GM19452 (cell line): ENCODE data around the gene ATP2C1.
"Not testable (repeated sequence)": the region's sequence is repeated elsewhere in the genome, so short reads cannot be mapped to it uniquely, and the experiment has no call there.

Experiments used
- ATAC-seq: cut with Tn5 transposase; IDR thresholded peaks from one replicate; pipeline ENCODE4 v1.9.1; 2021; ENCODE audit not compliant: unreplicated experiment

Gene ATP2C1, protein sequence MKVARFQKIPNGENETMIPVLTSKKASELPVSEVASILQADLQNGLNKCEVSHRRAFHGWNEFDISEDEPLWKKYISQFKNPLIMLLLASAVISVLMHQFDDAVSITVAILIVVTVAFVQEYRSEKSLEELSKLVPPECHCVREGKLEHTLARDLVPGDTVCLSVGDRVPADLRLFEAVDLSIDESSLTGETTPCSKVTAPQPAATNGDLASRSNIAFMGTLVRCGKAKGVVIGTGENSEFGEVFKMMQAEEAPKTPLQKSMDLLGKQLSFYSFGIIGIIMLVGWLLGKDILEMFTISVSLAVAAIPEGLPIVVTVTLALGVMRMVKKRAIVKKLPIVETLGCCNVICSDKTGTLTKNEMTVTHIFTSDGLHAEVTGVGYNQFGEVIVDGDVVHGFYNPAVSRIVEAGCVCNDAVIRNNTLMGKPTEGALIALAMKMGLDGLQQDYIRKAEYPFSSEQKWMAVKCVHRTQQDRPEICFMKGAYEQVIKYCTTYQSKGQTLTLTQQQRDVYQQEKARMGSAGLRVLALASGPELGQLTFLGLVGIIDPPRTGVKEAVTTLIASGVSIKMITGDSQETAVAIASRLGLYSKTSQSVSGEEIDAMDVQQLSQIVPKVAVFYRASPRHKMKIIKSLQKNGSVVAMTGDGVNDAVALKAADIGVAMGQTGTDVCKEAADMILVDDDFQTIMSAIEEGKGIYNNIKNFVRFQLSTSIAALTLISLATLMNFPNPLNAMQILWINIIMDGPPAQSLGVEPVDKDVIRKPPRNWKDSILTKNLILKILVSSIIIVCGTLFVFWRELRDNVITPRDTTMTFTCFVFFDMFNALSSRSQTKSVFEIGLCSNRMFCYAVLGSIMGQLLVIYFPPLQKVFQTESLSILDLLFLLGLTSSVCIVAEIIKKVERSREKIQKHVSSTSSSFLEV

DNA sequence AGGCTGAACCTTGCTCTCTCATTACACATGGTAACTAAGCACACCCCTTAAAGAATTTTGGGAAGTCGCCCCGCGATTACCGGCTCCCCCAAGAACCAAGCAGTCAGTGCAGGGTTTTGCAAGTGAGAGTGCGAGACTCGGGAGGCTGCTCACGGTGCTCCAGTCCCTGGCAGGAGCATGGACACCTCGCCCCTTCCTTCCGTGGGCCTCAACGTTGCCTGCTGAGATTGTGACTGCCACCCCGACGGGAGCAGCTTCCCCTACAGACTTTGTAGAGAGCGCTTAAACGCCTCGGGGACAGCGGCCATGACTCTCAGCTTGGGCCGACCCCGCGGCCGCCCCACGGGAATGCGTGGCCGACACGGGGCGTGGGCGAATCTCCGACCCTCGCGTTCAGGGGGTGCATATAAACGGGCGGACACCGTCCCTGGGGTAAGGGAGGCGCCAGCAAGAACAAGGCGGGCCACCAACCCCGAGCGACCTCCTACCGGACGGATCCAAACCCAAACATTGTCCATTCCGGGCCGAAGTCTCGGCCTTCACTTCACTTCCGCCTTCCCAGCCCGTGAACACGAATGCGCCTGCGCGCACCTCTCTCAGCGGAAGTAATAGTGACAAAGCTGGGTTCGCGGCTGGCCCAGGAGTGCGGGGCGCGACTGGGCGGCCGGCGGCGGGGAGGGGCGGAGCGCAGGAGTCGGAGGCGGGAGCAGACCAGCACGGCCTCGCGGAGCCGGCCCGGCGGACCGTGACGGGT is at the start of gene ATP2C1:
ATP2C1 (plus strand) TSS at position 709 of the 754 bp plus-strand sequence. CDS start 686 bp downstream, outside the sequence.
- ATAC-seq: peak; percentile 86

DNA sequence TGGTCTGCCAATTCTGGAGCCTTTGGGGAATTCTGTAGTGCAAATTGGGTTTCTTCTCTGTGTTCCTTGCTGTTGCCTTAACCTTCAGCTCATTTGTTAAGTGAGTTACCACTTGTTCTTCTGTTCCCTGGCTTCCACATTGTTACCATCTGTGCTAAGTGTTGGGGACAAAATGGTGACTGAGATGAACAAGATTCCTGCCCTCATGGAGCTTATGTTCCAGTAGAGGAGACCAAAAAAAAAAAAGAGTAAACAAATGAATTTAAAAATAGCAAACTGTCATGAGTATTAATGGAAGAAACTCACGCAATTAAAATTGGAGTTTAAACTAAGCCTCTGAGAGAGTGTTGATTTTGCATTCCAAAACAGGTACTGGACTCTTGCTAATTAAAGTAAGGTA is 49.4 kb upstream of the ATP2C1 start:
- no peak for ATAC-seq

DNA sequence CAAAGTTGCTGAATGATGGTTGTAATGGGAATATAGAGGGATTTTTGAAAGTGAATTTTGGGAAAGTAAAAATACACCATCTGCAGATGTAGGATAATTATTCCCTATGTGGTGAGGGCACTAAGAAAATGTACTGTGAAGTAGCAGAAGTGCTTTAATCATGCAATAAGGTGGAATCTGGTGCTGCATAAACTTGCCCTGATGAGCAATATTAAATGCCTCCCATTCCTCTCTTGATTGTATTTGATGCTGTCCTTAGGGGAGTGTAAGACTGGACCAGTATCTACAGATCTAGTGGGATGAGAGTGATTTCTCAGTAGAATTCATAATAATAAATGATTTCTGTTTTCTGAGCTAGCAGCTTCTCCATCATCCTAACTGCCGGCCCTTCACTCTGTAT is 47.7 kb upstream of the ATP2C1 start:
- ATAC-seq: no peak

DNA sequence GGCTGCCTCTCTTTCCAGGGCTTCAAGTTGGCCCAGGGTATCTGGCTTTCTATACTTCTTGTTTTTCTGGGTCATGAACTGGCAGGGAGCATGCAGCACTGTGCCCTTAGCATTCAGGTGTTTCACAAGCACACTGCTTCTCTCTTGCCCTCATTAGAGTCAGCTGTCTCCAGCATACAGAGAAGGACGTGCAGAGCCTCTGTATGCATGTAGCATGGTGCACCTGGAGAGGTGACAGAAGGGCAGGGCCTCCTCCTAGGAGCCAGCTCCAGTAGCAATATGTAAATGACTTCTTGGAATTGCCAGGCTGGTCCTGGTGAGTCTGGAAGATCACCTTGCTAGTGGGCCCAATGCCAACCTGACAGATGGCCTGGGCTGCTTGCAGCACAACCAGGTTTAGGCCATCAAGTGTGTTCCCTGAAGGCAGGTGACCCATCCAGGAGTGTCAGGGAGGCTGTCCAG is 44.8 kb upstream of the ATP2C1 start:
- no peak for ATAC-seq

DNA sequence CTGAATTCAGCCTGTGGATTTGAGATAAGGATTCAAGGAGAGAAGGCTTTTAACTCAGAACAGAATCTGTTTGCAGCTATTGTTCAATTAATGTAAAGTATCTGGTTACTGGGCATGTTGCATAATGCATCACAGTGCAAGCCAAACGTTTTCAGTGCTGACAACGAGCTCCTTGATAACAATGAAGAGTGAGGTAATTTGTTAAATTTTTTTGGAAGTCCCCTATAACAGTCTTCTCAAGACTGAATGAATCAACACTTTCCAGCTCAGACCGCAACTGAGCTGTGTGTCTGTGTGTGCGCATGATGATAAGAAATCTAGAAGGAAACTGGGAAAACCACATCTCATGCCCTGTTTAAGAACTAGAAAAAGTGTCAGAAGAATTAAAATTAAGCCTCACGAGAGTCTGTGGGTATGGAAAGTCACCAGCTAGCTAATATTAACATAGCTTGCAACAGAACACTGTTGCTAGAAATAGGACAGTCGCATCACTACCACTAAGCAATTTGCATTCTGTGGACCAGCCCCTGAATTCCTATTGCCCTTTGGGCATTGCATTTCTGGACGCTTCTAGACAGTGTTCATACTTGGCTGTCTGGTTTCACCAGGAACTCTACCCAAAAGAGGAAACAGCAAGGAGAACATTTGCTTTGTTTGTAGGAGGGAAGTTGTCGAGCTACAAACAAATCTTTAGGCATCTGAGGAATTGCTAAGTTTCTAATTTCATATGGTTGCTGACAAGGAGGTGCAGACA is 43.7 kb upstream of the ATP2C1 start:
- peak; percentile 66 for ATAC-seq

DNA sequence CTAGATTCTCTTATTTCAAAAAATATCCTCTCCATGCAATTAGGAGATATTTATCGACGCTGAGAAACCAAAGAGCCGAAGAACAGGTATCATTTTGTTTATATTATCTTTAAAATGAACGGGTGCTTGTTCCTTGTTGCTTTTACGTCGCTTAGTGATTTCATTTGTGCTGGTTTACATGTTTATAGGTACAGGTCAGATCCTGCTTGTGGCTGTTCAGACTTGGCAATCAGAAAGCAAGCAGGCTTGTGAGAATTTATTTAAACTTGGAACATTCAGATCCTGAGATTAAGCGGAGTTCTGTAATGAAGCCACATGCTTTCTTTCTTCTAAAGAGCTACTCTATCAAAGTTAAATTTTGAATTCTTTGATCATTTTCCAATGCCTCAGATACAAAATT is 43.0 kb upstream of the ATP2C1 start:
- no peak for ATAC-seq

DNA sequence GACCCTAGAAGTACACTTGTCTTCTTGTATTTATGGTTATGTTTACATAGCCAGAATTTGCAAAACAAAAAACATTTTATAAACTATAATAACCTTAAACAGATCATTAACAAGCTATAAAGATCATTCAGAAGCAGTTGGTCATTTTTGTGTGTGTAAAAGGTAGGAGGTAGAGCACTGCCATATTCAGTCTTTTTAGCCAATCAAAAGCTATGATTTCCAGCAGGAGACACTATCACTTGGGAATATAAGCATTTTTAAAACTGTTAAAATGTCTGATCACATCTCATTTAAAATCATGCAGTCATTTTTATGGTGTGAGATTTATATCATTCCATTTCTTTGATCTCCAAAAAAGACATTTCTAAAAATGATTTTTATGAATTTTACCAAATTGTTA is 42.6 kb upstream of the ATP2C1 start:
- no peak for ATAC-seq

DNA sequence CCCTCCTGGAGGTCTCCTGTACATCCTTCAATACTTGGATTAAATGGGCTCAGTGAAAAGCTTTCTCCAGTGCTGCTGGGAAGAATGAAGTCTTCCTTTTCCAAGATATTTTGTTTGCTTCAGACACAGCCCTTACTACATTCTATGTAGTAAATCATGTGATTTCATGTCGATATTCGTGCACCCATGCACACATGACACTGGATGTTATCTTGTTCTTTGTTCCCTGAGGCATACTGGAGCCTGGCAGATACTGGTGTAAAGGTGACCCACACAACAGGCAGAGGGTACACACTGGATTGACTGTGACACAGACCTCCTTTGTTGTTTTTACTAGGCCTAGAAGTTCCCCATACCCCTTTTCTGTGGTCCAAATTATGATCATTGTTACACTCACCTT is 40.3 kb upstream of the ATP2C1 start:
- no peak for ATAC-seq

DNA sequence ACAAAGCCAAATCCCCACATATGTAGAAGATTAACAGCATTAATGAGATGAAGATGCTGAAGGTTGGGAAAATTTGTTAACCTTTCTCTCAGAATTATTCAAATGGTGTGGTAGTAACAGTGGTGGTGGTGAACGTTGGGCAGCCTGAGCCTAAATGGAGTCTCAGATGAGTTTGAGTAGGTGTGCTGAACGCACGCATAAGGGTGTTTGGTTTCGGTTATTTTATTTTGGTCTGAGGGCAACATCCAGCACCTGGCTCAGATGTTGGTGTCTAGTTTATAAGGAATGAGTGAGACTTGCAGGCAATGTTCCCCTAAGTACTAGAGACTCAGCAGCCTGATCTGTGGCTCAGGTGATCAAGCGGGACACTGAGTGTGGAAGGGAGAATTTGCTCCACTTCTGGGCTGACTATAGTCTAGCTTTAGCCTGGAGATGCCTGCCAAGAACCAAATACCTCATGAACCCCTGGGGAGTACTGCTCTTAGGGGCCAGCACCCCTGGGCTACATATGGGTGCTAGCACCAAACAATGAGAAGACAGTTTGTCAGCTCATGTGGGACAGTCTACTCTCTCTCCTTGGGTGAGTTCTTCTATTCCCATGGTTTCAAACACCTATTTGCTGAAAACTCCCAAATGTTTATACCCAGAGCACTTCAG is 39.5 kb upstream of the ATP2C1 start:
- peak; percentile 44 for ATAC-seq

DNA sequence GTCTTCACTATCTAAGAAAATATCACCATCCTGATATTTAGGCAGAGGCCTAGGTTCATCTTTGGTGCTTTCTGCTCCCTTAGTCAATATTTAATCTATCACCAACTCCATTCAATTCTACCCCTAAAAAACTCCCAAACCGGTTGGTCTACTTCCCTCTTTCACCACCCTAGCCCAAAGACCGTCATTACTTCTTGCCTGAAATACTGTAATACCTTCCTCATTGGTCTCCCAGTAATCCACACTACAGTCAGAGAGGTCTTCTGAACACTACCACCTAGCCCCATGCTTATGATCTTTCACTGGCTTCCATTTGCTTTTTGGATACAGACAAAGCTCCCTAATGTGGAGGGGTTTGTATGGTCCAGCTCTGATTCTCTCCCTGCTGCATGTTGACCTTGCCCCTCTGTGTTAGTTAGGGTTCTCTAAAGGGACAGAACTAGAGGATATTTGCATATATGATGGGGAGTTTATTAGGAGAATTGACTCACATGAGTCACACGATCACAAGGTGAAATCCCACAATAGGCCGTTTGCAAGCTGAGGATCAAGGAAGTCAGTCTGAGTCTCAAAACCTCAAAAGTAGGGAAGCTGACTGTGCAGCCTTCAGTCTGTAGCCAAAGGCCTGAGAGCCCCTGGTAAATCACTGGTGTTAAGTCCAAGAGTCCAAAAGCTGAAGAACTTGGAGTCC is 36.4 kb upstream of the ATP2C1 start:
- no peak for ATAC-seq

DNA sequence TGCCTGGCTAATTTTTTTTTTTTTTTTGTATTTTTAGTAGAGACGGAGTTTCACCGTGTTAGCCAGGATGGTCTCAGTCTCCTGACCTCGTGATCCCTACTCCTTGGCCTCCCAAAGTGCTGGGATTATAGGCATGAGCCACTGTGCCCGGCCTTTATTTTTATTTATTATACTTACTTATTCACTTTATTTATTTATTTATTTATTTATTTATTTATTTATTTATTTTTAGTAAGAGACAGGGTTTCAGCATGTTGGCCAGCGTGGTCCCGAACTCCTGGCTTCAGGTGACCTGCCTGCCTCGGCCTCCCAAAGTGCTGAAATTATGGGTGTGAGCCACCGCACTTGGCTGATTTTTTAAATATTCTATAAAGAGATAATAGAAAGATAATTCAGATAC is 31.8 kb upstream of the ATP2C1 start:
- not testable (repeated sequence) for ATAC-seq

DNA sequence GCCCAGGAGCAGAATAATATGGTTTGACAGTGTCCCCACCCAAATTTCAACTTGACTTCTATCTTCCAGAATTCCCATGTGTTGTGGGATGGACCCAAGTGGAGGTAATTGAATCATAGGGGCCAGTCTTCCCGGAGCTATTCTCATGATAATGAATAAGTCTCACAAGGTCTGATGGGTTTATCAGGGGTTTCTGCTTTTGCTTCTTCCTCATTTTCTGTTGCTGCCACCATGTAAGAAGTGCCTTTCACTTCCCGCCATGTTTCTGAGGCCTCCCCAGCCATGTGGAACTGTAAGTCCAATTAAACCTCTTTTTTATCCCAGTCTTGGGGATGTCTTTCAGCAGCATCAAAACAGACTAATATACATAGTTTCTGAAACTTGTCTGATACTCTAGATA is 28.4 kb upstream of the ATP2C1 start:
- no peak for ATAC-seq

DNA sequence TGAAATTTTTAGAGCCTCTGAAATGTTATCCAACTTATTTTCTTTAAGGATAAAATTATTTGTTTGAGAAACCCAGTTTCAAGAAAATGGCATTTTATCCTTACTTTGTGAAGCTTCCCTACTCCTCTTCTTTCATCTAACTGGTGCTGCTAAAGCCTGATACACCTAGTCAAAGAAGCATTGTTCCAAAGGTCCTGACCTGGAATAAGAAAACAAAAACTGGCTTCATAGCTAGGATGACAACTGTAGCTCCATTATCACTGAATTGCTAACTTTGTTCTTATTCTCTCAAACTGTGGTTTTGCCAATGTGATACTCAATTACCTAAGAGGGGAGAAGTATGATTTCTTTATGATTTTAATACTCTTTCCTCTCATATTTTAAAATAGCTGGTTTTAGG is 27.6 kb upstream of the ATP2C1 start:
- ATAC-seq: no peak

DNA sequence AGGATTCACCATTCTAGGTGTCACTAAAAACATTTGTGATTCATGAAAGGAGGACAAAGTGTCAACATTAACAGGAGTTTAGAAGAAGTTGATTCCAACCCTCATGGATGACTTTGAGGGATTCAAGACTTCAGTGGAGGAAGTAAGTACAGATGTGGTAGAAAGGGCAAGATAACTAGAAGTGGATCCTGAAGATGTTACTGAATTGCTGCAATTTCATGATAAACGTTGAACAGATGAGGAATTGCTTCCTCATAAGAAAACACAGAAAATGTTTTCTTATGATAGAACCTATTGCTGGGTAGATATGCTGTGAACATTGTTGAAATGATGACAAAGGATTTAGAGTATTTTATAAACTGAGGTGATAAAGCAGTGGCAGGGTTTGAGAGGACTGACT is 23.5 kb upstream of the ATP2C1 start:
- ATAC-seq: no peak

DNA sequence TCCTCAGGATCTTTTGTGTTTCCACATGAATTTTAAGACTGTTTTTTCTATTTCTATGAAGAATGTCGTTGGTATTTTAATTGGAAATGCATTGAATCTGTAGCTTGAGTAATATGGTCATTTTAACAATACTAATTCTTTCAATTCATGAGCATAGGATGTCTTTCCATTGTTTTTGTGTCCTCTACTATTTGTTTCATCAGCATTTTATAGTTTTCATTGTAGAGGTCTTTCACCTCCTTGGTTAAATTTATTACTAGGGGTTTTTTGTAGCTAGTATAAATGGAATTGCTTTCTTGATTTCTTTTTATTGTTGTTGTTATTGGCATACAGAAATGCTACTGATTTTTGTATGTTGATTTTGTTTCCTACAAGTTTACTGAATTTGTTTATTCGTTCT is 17.3 kb upstream of the ATP2C1 start:
- no peak for ATAC-seq

DNA sequence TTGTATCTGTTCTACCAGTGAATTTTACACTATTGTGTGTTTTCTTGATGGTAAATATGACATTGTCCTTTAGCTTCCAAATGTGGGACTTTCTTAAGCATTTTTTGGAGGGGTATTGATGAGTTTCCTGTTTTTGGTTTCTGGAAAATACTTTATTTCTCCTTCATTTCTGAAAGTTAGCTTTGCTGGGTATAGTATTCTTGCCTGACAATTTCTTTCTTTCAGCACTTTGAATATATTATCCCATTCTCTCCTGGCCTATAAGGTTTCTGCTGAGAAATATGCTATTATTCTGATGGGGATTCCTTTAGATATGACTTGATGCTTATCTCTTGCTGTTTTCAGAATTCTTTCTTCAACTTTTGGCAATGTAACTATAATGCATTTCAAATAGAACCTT is 15.4 kb upstream of the ATP2C1 start:
- ATAC-seq: no peak

DNA sequence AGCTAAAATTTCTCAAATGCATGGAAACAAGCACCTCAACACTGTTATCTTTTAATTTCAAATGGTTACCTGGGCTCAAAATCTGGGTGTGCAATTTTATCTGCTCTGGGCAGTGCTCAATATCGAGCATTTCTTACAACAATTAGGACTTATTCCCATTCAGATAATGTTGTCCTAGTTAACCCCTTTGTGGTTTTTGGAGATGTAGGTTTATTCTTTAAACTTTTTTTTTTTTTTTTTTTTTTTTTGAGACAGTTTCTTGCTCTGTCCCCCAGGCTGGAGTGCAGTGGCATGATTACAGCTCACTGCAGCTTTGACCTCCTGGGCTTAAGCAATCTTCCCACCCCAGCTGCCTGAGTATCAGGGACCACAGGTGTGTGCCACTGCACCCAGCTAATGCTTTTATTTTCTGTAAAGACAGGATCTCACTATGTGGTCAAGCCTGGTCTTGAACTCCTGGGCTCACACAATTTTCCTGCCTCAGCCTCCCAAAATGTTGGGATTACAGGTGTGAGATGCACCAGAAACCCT is 4.4 kb upstream of the ATP2C1 start:
- ATAC-seq: no peak

DNA sequence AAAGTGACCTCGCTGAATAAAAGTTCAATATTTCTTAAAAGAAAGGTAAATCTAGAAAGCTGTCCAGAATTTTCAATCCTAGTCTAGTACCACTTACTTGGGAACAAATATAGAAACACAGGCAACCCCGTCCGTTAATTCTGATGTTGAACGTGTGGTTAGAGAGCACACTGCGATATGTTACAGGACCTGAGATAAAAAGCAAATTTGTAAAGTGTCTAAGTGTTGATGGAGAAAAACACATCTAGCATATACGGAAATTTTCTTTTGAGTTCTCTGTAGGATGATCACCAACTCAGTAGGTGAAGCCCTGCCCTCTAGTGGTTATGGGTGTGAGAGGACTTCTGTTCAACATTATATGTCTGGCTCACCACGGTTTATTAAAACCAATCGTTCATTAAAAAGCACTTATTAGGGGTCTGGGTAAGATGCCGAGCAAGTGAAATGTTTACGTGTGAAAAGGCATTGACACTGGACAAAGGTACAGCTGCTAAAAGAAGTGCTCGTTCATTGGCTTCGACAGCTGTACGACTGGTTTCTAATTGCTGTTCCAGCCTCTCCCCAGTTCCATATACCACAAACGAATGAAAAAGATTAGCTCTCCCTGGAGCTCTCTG is 1.0 kb upstream of the ATP2C1 start:
- peak; percentile 35 for ATAC-seq
